Adipocyte (in vitro differentiated cells): ENCODE results near the gene URB2.
A peak's percentile ranks its signal among the peaks of the same experiment; 100 is the strongest.
"Not testable (repeated sequence)": the region's sequence is repeated elsewhere in the genome, so short reads cannot be mapped to it uniquely, and the experiment has no call there.

Source experiments
- DNase-seq: peaks from one replicate; pipeline ENCODE4 v3.0.0-alpha.2; 2015; ENCODE audit warnings: low read depth
- H3K27me3 ChIP-seq: replicated peaks from 2 replicates; pipeline ENCODE4 v1.7.0; 2013; ENCODE audit warnings: mild to moderate bottlenecking, low read length, moderate library complexity; ENCODE audit not compliant: control insufficient read depth, insufficient read depth
- H3K36me3 ChIP-seq: 2 replicates; pipeline ENCODE4 v1.7.0; 2013; ENCODE audit warnings: low read length, mild to moderate bottlenecking, moderate library complexity; ENCODE audit not compliant: control insufficient read depth, insufficient read depth, severe bottlenecking
- H3K4me1 ChIP-seq: 2 replicates; pipeline ENCODE4 v1.7.0; 2013; ENCODE audit warnings: mild to moderate bottlenecking, low read length, moderate library complexity; ENCODE audit not compliant: control insufficient read depth, insufficient read depth
- H3K4me3 ChIP-seq: 2 replicates; pipeline ENCODE4 v1.7.0; 2013; ENCODE audit warnings: mild to moderate bottlenecking, low read length, moderate library complexity
- H3K9ac ChIP-seq: 2 replicates; pipeline ENCODE4 v1.7.0; 2013; ENCODE audit warnings: mild to moderate bottlenecking, low read length, moderate library complexity
- H3K9me3 ChIP-seq: 2 replicates; pipeline ENCODE4 v1.7.0; 2013; ENCODE audit warnings: mild to moderate bottlenecking, low read length, moderate library complexity; ENCODE audit not compliant: control insufficient read depth

The URB2 gene

GRCh38 chr1:229595876-229596275 is 30.2 kb upstream of the URB2 start:
- Histone ChIP-seq H3K36me3 (peaks cover 39% of the 10 kb centered on the region), H3K4me1 (peaks cover 37% of the 10 kb centered on the region)
- DNase-seq, H3K27me3 ChIP-seq, H3K9ac ChIP-seq, H3K9me3 ChIP-seq, H3K4me3 ChIP-seq: not testable (repeated sequence)

- Histone ChIP-seq H3K4me3 (peak overlapping the region; percentile 71), H3K36me3 (peaks cover 51% of the 10 kb centered on the region), H3K9ac (peak overlapping the region; percentile 53), H3K4me1 (peaks cover 37% of the 10 kb centered on the region), H3K9me3 (no peaks in the 10 kb centered on the region), H3K27me3 (no peaks in the 10 kb centered on the region)
- DNase-seq, result peak; percentile 62
These were observed 28.9 kb upstream of the URB2 start for GRCh38 chr1:229596925-229597699.

DNA sequence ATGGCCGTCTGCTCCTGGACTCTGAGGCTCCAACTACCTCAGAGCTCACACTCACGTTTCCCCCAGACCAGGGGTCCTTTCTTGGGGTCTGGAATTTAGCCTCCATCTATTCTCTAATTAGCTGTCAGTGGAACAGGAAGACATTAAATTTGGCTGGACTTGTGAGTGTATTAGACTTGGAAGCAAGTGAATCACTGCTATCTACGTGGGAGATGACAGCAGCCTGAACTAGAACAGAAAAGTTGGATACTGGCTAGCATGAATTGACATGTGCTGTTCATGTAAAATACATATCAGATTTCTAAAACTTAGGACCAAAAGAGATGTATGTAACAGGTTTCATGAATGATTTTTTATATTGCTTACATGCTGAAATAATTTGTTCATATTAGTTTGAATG is 28.2 kb upstream of the URB2 start:
- no peaks in the 10 kb centered on the region for H3K27me3 ChIP-seq
- H3K4me1 ChIP-seq, result peaks cover 37% of the 10 kb centered on the region
- peaks cover 55% of the 10 kb centered on the region for H3K36me3 ChIP-seq
- peak overlapping the region; percentile 53 for H3K9ac ChIP-seq
- H3K4me3 ChIP-seq, result peak overlapping the region; percentile 71
- no peaks in the 10 kb centered on the region for H3K9me3 ChIP-seq
- no peak for DNase-seq

DNA sequence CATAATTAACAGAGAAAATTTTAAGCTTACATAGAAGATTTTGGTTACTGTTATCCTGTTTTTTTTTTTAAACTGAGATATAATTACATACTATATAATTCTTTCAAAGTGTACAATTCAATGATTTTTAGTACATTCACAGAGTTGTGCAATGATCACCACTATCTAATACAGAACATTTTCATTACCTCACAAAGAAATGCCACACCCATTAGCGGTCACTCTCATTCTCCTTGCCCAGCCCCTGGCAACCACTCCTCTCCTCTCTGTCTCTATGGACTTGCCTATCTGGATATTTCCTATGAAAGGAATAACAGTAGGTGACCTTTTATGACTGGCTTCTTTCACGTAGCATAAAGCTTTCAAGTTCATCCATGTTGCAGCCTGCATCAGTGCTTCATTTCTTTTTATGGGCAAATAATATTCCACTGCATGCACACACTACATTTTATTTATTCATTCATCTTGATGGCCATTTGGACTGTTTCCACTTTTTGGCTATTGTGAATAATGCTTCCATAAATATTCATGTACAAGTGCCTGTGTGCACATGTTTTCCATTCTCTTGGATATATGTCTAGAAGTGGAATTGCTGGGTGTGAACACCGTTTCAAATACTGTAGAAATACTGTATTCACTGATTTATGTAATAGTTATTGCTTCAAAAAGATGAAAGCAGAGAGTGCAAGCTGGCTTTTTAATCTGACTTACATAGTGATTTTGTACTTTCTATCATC is 26.7 kb upstream of the URB2 start:
- DNase-seq, result no peak
- peaks cover 37% of the 10 kb centered on the region for H3K4me1 ChIP-seq
- no peaks in the 10 kb centered on the region for H3K9me3 ChIP-seq
- no peaks in the 10 kb centered on the region for H3K27me3 ChIP-seq
- H3K36me3 ChIP-seq, result peaks cover 58% of the 10 kb centered on the region
- H3K4me3 ChIP-seq, result no peak overlapping the region
- no peak overlapping the region for H3K9ac ChIP-seq

DNA sequence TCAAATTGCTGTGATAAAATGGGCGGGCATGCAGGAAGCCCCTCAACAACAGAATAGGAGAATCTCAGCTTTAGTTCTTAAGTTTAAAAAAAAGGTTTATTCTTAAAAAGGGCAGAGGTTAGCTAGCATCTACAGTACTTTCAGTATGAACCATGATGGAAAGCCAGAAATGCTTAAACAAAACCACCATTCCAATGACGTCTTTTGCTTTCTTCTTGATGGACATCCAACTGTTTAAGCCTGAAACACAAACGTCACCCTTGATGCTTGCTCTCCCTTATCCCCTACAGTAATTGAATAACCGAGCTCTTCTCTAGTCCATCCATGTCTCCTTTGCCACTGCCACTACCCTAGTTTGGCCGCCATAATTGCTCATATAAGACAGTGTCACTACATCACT is 25.8 kb upstream of the URB2 start:
- Histone ChIP-seq H3K4me1 (peaks cover 37% of the 10 kb centered on the region), H3K4me3 (no peak overlapping the region), H3K9me3 (no peaks in the 10 kb centered on the region), H3K27me3 (no peaks in the 10 kb centered on the region), H3K36me3 (peaks cover 58% of the 10 kb centered on the region), H3K9ac (no peak overlapping the region)
- no peak for DNase-seq

DNA sequence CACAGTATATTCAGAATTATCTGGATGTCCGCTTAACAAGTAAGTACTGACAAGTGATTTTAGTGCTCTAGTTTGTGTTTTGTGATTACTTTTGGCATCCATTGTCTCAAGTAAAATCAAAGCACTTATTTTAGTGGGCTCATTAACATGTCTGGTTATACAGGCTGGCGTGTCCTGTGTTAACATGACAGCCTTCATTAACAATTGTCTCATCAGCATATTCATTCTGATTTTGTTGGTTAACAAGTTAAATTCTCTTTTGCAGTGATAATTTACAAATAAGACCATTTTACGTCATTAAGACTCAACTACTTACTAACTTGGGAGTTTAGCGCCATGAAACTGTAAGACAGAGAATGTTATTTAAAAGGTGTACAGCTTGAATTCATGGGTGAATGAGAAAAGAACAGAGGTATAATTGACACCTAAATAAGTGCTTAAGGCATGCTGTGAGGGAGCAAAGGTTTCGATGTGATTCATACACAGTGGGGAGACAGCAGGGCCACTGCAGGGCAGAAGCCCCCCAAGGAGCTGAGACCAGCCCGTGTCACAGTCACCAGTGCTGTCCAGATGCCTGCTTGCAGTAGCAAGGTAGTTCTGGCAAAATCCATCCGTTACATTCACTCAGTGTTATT is 22.6 kb upstream of the URB2 start:
- Histone ChIP-seq H3K4me1 (peaks cover 12% of the 10 kb centered on the region), H3K4me3 (no peak overlapping the region), H3K9me3 (no peaks in the 10 kb centered on the region), H3K9ac (no peak overlapping the region), H3K36me3 (peaks cover 89% of the 10 kb centered on the region), H3K27me3 (no peaks in the 10 kb centered on the region)
- DNase-seq, result no peak

- Histone ChIP-seq H3K4me1 (no peaks in the 10 kb centered on the region), H3K36me3 (peaks cover 100% of the 10 kb centered on the region), H3K4me3 (no peak overlapping the region), H3K9me3 (no peaks in the 10 kb centered on the region), H3K9ac (no peak overlapping the region), H3K27me3 (no peaks in the 10 kb centered on the region)
- no peak for DNase-seq
These were observed 18.7 kb upstream of the URB2 start for GRCh38 chr1:229607370-229607769.

- DNase-seq, result no peak
- Histone ChIP-seq H3K36me3 (peaks cover 100% of the 10 kb centered on the region), H3K9ac (no peak overlapping the region)
These were observed 17.5 kb upstream of the URB2 start for GRCh38 chr1:229608590-229608989.

DNA sequence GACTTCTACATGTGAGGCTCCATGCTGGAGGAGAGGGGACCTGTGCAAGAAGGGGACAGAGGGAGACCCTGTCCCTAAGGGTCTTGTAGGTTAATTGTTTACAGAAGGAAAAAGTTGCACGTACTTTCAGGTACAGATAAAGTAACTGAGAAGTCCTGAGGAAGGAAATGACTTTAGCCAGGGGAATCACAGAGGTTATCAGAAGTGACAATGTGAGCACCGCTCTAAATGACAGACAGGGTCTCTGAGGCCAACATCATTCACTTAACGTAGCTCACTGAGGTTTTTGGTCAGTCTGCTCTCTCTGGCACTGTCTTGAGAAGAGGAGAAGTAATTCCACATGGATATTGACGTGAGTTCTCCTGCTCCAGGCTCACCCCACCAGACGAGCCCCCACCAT is 12.1 kb upstream of the URB2 start:
- Histone ChIP-seq H3K9ac (no peak overlapping the region), H3K27me3 (no peaks in the 10 kb centered on the region), H3K4me1 (no peaks in the 10 kb centered on the region), H3K9me3 (no peaks in the 10 kb centered on the region), H3K36me3 (peaks cover 53% of the 10 kb centered on the region), H3K4me3 (no peak overlapping the region)
- no peak for DNase-seq

More at GRCh38 chr1:229608590-229608989, 17.5 kb upstream of the URB2 start:
- Histone ChIP-seq H3K27me3 (no peaks in the 10 kb centered on the region), H3K4me1 (no peaks in the 10 kb centered on the region), H3K4me3 (no peak overlapping the region), H3K9me3 (no peaks in the 10 kb centered on the region)

GRCh38 chr1:229614701-229615100 is 11.3 kb upstream of the URB2 start:
- no peak overlapping the region for H3K4me3 ChIP-seq
- H3K9me3 ChIP-seq, result no peaks in the 10 kb centered on the region
- no peak for DNase-seq
- no peaks in the 10 kb centered on the region for H3K4me1 ChIP-seq
- peaks cover 46% of the 10 kb centered on the region for H3K36me3 ChIP-seq
- no peaks in the 10 kb centered on the region for H3K27me3 ChIP-seq
- H3K9ac ChIP-seq, result no peak overlapping the region

- Histone ChIP-seq H3K9me3 (no peaks in the 10 kb centered on the region), H3K9ac (no peak overlapping the region)
- no peak for DNase-seq
These were observed 8.5 kb upstream of the URB2 start for GRCh38 chr1:229617351-229618100.

More at GRCh38 chr1:229617351-229618100, 8.5 kb upstream of the URB2 start:
- Histone ChIP-seq H3K4me3 (no peak overlapping the region), H3K36me3 (peaks cover 17% of the 10 kb centered on the region), H3K27me3 (no peaks in the 10 kb centered on the region), H3K4me1 (peaks cover 22% of the 10 kb centered on the region)
